GM10248 (cell line): ENCODE measurements around the gene SPATA25.

Source experiments
- CTCF ChIA-PET: fragments of 300-600 bp; sonication (Branson Sonifier 250); formaldehyde crosslinking; extraction: SDS; loops from one replicate; lab custom pipeline; 2021; ENCODE audit warnings: antibody characterized with exemption; lab: Yijun Ruan, JAX
- POLR2A ChIA-PET: fragments of 350-650 bp; sonication (Branson Sonifier 250); formaldehyde crosslinking; extraction: SDS; loops from one replicate; lab custom pipeline; 2020; ENCODE audit warnings: antibody characterized with exemption; lab: Yijun Ruan, JAX
- DNase-seq: peaks from one replicate; pipeline ENCODE4 v3.0.0; 2012; ENCODE audit errors: extremely low spot score
- TF ChIP-seq, protein P1 (sequence below): IDR thresholded peaks from 2 replicates; pipeline ENCODE4 v1.5.1; 2012; ENCODE audit warnings: mild to moderate bottlenecking, low read depth; ENCODE audit errors: extremely low read depth, missing control alignments, control extremely low read depth

Gene SPATA25

DNA sequence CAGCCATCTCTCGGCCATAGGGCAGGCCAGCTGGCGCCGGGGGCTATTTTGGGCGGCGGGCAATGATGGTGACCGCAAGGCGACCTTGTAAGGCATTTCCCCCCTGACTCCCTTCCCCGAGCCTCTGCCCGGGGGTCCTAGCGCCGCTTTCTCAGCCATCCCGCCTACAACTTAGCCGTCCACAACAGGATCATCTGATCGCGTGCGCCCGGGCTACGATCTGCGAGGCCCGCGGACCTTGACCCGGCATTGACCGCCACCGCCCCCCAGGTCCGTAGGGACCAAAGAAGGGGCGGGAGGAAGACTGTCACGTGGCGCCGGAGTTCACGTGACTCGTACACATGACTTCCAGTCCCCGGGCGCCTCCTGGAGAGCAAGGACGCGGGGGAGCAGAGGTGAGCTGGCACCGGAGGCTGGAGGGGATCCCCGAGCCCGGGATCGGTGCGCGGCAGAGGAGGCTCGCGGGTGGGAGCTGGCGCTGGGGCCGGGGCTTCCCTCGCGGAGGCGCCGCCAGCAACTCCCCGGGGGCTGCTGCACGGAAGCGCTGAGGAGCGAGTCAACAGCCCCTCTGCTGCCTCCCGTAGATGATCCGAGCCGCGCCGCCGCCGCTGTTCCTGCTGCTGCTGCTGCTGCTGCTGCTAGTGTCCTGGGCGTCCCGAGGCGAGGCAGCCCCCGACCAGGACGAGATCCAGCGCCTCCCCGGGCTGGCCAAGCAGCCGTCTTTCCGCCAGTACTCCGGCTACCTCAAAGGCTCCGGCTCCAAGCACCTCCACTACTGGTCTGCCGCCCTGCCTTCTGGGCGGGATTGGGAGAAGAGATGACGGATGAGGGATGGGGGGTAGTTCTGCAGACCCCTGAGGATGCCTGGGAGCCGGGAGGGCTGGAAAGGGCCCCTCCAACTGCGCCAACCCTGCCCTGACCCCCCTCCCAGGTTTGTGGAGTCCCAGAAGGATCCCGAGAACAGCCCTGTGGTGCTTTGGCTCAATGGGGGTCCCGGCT is 3.9 kb upstream of the SPATA25 start, which contains the start of the genes CTSA and NEURL2:
Gene CTSA, plus strand, starts transcription at position 351 of the 999 bp plus-strand sequence. Its CDS starts 234 bp downstream, at position 585.
Gene NEURL2, minus strand, starts transcription at position 224 of the 999 bp plus-strand sequence. Its CDS starts 217 bp downstream, at position 7.
- ChIA-PET POLR2A (interaction anchor here (0.5 to 2.3 kb wide), 4 partner anchors 9 to 77 kb away, joined by 3 to 7 read pairs (median 4); no protein-coding TSS in a partner anchor), CTCF (interaction anchor here (0.9 to 2.9 kb wide), 17 partner anchors 8 to 289 kb away, joined by 3 to 19 read pairs (median 5); partner anchors contain the start of gene ZSWIM1)
- peak; percentile 98 for DNase-seq
- TF ChIP-seq, protein P1, sequence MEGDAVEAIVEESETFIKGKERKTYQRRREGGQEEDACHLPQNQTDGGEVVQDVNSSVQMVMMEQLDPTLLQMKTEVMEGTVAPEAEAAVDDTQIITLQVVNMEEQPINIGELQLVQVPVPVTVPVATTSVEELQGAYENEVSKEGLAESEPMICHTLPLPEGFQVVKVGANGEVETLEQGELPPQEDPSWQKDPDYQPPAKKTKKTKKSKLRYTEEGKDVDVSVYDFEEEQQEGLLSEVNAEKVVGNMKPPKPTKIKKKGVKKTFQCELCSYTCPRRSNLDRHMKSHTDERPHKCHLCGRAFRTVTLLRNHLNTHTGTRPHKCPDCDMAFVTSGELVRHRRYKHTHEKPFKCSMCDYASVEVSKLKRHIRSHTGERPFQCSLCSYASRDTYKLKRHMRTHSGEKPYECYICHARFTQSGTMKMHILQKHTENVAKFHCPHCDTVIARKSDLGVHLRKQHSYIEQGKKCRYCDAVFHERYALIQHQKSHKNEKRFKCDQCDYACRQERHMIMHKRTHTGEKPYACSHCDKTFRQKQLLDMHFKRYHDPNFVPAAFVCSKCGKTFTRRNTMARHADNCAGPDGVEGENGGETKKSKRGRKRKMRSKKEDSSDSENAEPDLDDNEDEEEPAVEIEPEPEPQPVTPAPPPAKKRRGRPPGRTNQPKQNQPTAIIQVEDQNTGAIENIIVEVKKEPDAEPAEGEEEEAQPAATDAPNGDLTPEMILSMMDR = no peak

DNA sequence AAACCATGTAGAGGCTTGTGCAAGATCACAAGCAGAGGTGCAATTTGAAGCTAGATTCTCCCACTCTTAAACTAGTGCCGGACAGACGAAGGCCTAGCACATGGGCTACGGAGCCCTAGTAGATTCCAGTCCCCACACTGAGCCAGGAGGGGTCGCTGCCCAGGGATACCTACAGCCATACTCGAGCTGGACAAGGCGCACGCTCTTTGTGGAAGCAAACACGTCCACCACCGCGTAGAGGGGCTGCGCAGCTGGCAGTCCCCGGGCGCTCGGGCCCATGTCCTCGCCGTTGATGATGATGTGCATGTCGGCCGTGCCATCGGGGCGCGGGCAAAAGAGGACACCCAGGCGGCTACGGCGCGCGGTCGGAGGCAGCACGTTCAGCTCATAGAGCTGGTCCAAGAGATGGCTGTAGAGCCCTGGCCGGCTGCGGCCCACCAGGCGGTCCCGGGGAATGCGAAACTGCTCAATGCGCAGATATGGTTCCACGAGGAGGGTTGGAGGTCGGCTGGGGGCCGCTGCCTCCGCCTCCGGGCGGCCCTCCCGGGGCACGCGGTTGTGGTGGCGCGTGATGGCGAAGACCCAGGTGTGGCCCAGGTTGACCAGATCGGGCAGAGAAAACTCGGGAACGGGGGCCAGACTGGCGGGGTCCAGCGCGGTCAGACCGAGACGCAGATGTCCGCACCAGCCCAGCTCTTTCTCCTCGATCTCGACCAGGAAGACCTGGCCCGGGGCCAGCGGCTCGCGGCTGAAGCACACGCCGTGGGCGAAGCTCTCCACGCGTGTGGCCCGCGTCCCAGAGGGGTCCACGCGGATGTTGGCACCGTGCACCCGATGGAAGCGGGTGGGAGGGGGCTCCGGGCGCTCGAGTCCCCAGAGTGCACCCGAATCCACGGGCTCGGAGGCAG is 2.9 kb upstream of the SPATA25 start:
- DNase-seq = peak; percentile 66
- TF ChIP-seq, protein P1 = peak; percentile 43
- CTCF ChIA-PET = interaction anchor here (0.6 to 2.9 kb wide), 22 partner anchors 9 to 459 kb away, joined by 3 to 19 read pairs (median 4); partner anchors contain the start of gene ZSWIM1
- POLR2A ChIA-PET = interaction anchor here (0.5 to 1.6 kb wide), 5 partner anchors 9 to 1474 kb away, joined by 3 to 6 read pairs (median 4); partner anchors contain the start of genes PLTP and ZSWIM1

DNA sequence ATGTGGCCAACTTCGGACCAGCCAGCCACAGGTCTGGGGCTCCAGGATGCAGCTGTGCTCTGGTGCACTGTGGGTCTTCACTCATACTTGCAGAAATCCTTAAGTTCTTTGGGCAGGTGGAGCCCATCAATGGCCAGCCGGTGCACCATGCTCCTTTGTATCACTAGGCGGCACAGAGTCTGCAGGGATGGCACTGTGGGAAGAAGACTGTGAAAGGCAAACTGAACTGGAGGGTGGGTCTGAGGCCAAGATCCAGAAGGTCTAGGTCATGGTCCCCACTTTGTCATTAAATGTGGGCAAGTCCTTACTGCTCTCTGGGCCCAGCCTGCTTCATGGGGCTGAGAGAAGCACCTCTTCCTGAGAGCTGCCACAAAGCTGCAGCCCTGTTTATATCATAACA is 1.3 kb upstream of the SPATA25 start:
- POLR2A ChIA-PET = no interaction called here
- TF ChIP-seq, protein P1 = no peak
- CTCF ChIA-PET = interaction anchor here (1.1 to 2.9 kb wide), 4 partner anchors 7 to 460 kb away, joined by 3 to 19 read pairs (median 6); partner anchors contain the start of gene ZSWIM1
- no peak for DNase-seq

DNA sequence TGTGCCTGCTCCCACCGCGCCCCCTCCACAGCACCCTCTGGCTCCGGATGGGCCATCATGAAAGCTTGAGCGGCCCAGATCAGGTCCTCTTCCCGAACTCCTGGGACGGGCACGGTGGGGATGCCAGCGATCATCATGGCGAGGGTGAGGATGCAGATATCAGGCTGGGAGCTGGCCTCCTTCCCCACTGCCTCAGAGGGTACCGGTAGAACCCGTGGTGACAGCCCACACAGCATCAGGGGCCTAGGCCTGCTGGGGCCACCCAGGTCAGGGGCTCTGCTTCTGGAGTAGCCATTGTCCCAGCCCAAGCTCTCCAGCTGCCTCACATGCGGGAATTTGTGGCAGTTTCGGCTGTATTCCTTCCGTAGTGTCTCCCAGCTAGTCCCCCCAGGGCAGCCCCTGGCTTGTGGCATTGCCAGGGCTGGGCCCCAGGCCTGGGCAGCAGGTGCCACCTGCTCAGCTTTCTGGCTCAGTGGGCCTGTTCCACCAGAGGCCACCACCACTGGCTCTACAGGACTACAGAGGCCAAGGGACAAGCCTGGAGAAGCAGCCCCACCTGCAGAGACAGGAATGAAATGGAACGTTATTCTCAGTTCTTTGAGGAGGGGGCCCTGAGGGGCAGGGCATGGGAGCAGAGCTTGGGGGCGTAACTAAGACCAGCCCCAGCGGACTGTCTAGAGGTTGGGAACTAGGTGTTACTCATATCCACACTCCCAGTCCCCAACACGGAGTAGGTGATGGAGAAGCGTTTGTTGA is 654 bp downstream of the SPATA25 start:
- DNase-seq = no peak
- ChIA-PET POLR2A (no interaction called here), CTCF (no interaction called here)
- TF ChIP-seq, protein P1 = no peak

DNA sequence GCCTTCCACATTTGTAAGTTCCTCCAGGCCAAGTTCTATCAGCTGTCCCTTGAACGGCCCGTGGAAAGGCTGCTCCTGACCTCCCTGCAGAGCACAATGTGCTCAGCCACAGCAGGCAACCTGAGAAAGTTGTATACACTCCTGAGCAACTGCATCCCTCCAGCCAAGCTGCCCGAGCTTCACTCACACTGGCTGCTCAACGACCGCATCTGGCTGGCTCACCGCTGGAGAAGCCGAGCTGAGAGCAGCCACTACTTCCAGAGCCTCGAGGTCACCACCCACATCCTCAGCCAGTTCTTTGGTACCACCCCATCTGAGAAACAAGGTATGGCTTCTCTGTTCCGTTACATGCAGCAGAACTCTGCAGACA is 4.3 kb downstream of the SPATA25 start:
- TF ChIP-seq, protein P1 = no peak

More for the DNA sequence above, 4.3 kb downstream of the SPATA25 start:
- DNase-seq = no peak
- CTCF ChIA-PET = interaction anchor here (0.9 to 3.5 kb wide), 4 partner anchors 7 to 15 kb away, joined by 3 to 19 read pairs (median 6); partner anchors contain the start of genes CTSA and NEURL2
- POLR2A ChIA-PET = interaction anchor here (1.9 kb wide), 1 partner anchor 52 kb away, joined by 11 read pairs; no protein-coding TSS in a partner anchor
